HG03575 (cell line): ENCODE results near the gene LIPC.

Experiments used
- ATAC-seq: cut with Tn5 transposase; IDR thresholded peaks from one replicate; pipeline ENCODE4 v1.9.1; 2021; ENCODE audit not compliant: unreplicated experiment, insufficient number of reproducible peaks, low FRiP score; ENCODE audit errors: extremely low read depth

Gene LIPC

GRCh38 chr15:58504674-58505234 is 73.0 kb downstream of the LIPC start:
- no peak for ATAC-seq

- ATAC-seq, result no peak
Observed at GRCh38 chr15:58505581-58505980, 73.8 kb downstream of the LIPC start.

GRCh38 chr15:58506064-58506490 is 74.3 kb downstream of the LIPC start:
- no peak for ATAC-seq

- no peak for ATAC-seq
Observed at GRCh38 chr15:58506783-58507668, 75.2 kb downstream of the LIPC start.

GRCh38 chr15:58509556-58509955 is 77.8 kb downstream of the LIPC start:
- ATAC-seq, result no peak

GRCh38 chr15:58510715-58511598 is 79.2 kb downstream of the LIPC start:
- no peak for ATAC-seq

GRCh38 chr15:58511599-58511987 is 79.8 kb downstream of the LIPC start:
- ATAC-seq, result no peak

- ATAC-seq, result no peak
Observed at GRCh38 chr15:58512522-58512921, 80.7 kb downstream of the LIPC start.

- no peak for ATAC-seq
Observed at GRCh38 chr15:58513008-58513407, 81.2 kb downstream of the LIPC start.

- no peak for ATAC-seq
Observed at GRCh38 chr15:58513726-58514336, 82.0 kb downstream of the LIPC start.

- no peak for ATAC-seq
Observed at GRCh38 chr15:58515807-58516206, 84.0 kb downstream of the LIPC start.

GRCh38 chr15:58517252-58517681 is 85.5 kb downstream of the LIPC start:
- no peak for ATAC-seq

GRCh38 chr15:58517682-58518525 is 86.1 kb downstream of the LIPC start:
- no peak for ATAC-seq

GRCh38 chr15:58518626-58519025 is 86.8 kb downstream of the LIPC start:
- ATAC-seq, result no peak

GRCh38 chr15:58519516-58519915 is 87.7 kb downstream of the LIPC start:
- ATAC-seq, result no peak

GRCh38 chr15:58520464-58520863 is 88.7 kb downstream of the LIPC start:
- ATAC-seq, result no peak

- ATAC-seq, result no peak
Observed at GRCh38 chr15:58520936-58521292, 89.1 kb downstream of the LIPC start.

- ATAC-seq, result no peak
Observed at GRCh38 chr15:58521293-58521991, 89.7 kb downstream of the LIPC start.
